Measurements from ENCODE around the gene SYT15B. TPM values are rescaled to one million over a fixed set of nuclear protein-coding genes. Genes with fewer than 3 reads are reported as not detected.
"Not testable (repeated sequence)": the region's sequence is repeated elsewhere in the genome, so short reads cannot be mapped to it uniquely, and the experiment has no call there.

The SYT15B gene
- total RNA-seq, 1 donor from 2014 or later, result 0.07 TPM

DNA sequence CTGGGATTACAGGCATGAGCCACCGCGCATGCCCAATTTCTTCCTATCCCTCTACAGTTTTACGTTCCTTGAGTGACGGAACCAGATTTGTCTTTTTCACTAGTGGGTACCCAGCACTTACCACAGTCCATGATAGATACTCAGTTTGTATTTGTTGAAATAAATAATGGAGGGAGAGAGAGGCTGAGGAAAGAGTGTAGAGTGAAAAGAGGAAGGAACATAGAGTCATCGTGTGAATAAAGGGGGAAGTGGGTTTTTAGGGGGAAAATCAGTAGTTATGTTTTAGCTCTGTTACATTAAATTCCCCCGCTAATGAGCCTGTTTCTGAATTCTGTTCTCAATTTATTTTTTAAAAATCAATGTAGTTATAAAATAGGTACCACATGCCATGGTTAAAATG, 37.7 kb downstream of the SYT15B start:
- intact Hi-C loops (cut with micrococcal nuclease), result not testable (repeated sequence)

DNA sequence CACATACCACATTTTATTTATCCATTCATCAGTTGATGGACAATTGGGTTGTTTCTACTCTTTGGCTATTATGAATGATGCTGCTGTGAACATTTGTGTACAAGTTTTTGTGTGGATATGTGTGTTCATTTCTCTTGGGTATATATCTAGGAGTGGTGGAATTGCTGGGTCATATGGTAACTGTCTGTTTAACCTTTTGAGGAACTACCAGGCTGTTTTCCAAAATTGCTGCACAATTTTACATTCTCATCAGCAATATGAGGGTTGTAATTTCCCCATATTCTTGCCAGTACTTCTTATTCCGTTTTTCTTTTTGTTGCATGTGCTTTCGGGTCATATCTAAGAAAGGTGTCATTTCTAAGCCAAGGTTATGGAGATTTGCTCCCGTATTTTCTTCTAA, 38.3 kb downstream of the SYT15B start:
- intact Hi-C loops (cut with micrococcal nuclease), result not testable (repeated sequence)

DNA sequence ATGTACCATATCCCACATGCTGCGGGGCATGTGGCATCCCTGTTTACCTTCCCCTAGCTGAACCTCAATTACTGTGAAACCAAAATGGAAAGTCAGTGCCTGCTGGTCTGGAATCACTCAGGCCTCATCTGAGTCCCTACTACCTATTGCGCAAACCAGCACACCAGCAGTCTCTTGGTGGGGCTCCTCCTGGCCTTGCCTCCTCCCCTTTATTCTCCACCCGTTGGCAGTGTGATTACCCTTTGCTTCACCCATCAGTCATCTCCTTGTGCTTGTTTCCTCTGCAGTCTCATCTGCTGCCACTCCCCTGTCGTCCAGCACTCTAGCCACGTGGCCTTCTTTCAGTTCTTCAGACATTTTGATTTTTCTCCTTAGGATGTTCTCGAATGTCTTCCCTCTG, 39.3 kb downstream of the SYT15B start:
- intact Hi-C loops (cut with micrococcal nuclease), result not testable (repeated sequence)

DNA sequence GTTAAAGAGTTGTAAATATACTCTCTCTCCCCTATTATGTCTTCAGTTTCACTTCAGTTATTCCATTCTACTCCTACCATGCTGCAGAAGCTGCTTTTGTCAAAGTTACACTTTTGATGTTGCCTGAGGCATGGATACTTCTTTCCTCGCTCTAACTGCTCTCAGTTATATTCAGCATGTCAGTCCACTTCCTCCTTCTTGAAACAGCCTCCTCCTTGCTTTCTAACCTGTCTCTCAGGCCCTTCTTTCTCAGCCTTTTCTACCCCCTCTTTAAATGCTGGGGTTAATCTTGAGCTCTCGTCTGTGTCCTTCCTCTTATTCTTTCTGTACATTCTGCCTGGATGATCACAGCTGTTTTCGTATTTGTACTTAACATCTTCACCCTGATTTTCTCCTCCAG, 40.0 kb downstream of the SYT15B start:
- intact Hi-C loops (cut with micrococcal nuclease), result not testable (repeated sequence)

DNA sequence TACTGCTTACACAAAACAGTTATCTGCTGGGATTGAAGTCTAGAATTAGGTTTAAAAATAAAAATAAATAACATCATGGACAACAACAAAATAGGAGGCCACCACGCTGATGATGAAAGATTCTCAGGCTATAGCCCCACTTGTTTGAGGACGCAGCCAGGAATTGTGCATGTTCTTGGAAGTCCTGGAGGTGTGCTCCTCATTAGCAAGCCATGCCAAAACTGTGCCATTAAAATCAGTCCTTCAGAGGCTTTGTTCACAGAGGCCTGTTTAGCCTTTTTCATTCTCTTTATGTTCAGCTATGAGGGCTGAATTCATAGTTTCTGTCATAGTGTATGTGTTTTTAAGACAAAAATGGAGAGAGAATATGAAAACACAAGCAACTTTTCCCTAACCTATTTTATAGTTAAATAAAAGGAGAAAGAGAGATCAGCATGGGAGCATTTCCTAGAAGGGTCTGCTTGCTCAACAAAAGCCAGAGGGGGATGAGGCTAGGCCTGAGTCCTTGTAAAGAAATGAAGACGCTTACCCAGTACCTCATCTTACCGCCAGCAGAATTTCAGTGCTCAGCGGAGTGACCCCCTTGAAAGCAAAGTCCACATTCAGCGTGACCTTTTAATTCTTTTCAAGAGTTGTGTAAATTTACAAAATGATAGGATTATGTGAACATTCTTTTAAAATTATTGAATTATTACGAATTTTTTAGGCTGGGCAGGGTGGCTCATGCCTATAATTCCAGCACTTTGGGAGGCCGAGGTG, 46.2 kb downstream of the SYT15B start:
- intact Hi-C loops (cut with micrococcal nuclease), result not testable (repeated sequence)

Other genes with a start within 250 kb of the SYT15B start
- 16.1 and 18.2 TPM in 2 replicates for gene AGAP9, start 240.0 kb downstream of the SYT15B start, total RNA-seq
- gene NPY4R2, start 155.1 kb upstream of the SYT15B start, total RNA-seq, result not detected in 2 replicates
- gene FAM25C, start 236.2 kb upstream of the SYT15B start, total RNA-seq, result not detected in 2 replicates